Smooth muscle cell (in vitro differentiated cells): ENCODE data around the gene NGF. TPM values are rescaled to one million over a fixed set of nuclear protein-coding genes. Genes with fewer than 3 reads are reported as not detected.
"Not testable (repeated sequence)": the region's sequence is repeated elsewhere in the genome, so short reads cannot be mapped to it uniquely, and the experiment has no call there.

Source experiments
- DNase-seq: peaks from one replicate; lab custom pipeline; 2025; ENCODE audit not compliant: unreplicated experiment; lab: John Stamatoyannopoulos, UW
- H2AFZ ChIP-seq: fragments of 200-600 bp; sonication (generic); 2 replicates; pipeline ENCODE4 v1.6.0; 2016; ENCODE audit warnings: antibody characterized with exemption, low read depth, mild to moderate bottlenecking
- H3F3A ChIP-seq: fragments of 200-600 bp; sonication (generic); 2 replicates; pipeline ENCODE4 v1.6.0; 2017; ENCODE audit warnings: antibody characterized with exemption, low read depth
- H3K27ac ChIP-seq: fragments of 200-600 bp; sonication (generic); 2 replicates; pipeline ENCODE4 v1.5.1; 2016; ENCODE audit warnings: low read depth, mild to moderate bottlenecking
- H3K27me3 ChIP-seq: fragments of 200-600 bp; sonication (generic); 2 replicates; pipeline ENCODE4 v1.6.1; 2016; ENCODE audit warnings: low read depth, mild to moderate bottlenecking
- H3K36me3 ChIP-seq: fragments of 200-600 bp; sonication (generic); 2 replicates; pipeline ENCODE4 v1.5.1; 2016; ENCODE audit warnings: low read depth
- H3K4me1 ChIP-seq: fragments of 200-600 bp; sonication (generic); 2 replicates; pipeline ENCODE4 v1.5.1; 2016; ENCODE audit warnings: low read depth
- H3K4me2 ChIP-seq: fragments of 200-600 bp; sonication (generic); 2 replicates; pipeline ENCODE4 v1.6.0; 2016; ENCODE audit warnings: mild to moderate bottlenecking
- H3K4me3 ChIP-seq: fragments of 200-600 bp; sonication (generic); 2 replicates; pipeline ENCODE4 v1.5.1; 2016; ENCODE audit warnings: mild to moderate bottlenecking
- H3K79me2 ChIP-seq: fragments of 200-600 bp; sonication (generic); 2 replicates; pipeline ENCODE4 v1.6.0; 2016; ENCODE audit warnings: low read depth, mild to moderate bottlenecking
- H3K9ac ChIP-seq: fragments of 200-600 bp; sonication (generic); 2 replicates; pipeline ENCODE4 v1.6.0; 2016; ENCODE audit warnings: low read depth
- H3K9me3 ChIP-seq: fragments of 200-600 bp; sonication (generic); replicated peaks from 2 replicates; pipeline ENCODE4 v1.5.1; 2016; ENCODE audit warnings: low read depth
- H4K20me1 ChIP-seq: fragments of 200-600 bp; sonication (generic); 2 replicates; pipeline ENCODE4 v1.6.0; 2016; ENCODE audit warnings: low read depth
- CTCF ChIP-seq: fragments of 200-600 bp; sonication (generic); IDR thresholded peaks from 2 replicates; pipeline ENCODE4 v1.5.1; 2017; ENCODE audit warnings: borderline replicate concordance, mild to moderate bottlenecking, antibody characterized with exemption; ENCODE audit not compliant: insufficient read depth, poor library complexity, severe bottlenecking
- WGBS: methylation state at CpG from one replicate; pipeline ENCODE4 v1.1.7; 2016; ENCODE audit warnings: low lambda C conversion rate; 5-methylcytosine and 5-hydroxymethylcytosine counted together
- polyA plus RNA-seq: library from polyadenylated mRNA; unstranded; fragments of >200 nt; fragmentation: Nextera tagmentation; extraction: Ambion mirVana; gene quantifications from 2 replicates; pipeline ENCODE4 v1.2.1, GENCODE V29; 2016
- total RNA-seq: library from RNA; depleted of rRNA; stranded (reverse); fragments of >200 nt; gene quantifications from 2 replicates; pipeline ENCODE4 v1.2.3, GENCODE V29; 2014

Gene NGF
- total and polyA plus RNA-seq, 2 experiments from 2014 or later = 0.18 to 1.8 TPM

- TF ChIP-seq CTCF = no peak
- Histone ChIP-seq H3K79me2 (no peaks in the 10 kb centered on the region), H4K20me1 (no peaks in the 10 kb centered on the region), H3K4me2 (no peak overlapping the region), H3K9me3 (no peaks in the 10 kb centered on the region), H3F3A (no peaks in the 10 kb centered on the region), H2AFZ (no peak overlapping the region), H3K4me1 (no peaks in the 10 kb centered on the region), H3K4me3 (no peak overlapping the region), H3K27ac (no peak overlapping the region), H3K36me3 (no peaks in the 10 kb centered on the region), H3K27me3 (no peaks in the 10 kb centered on the region), H3K9ac (no peak overlapping the region)
- no peak for DNase-seq
- 71% methylated on average over 1 of the region's 1 CpG for WGBS
Measured at GRCh38 chr1:115311474-115311989, 26.5 kb downstream of the NGF start.

GRCh38 chr1:115310581-115311473 lies 27.2 kb downstream of the NGF start:
- Histone ChIP-seq H2AFZ (no peak overlapping the region), H3K9ac (no peak overlapping the region), H3K27ac (no peak overlapping the region), H3K4me3 (no peak overlapping the region), H3K4me1 (no peaks in the 10 kb centered on the region), H4K20me1 (no peaks in the 10 kb centered on the region), H3F3A (no peaks in the 10 kb centered on the region), H3K27me3 (no peaks in the 10 kb centered on the region), H3K4me2 (no peak overlapping the region), H3K36me3 (no peaks in the 10 kb centered on the region), H3K9me3 (no peaks in the 10 kb centered on the region), H3K79me2 (no peaks in the 10 kb centered on the region)
- no peak for TF ChIP-seq CTCF
- 82% methylated on average over 2 of the region's 2 CpGs for WGBS
- DNase-seq = no peak

- not testable (repeated sequence) for H2AFZ ChIP-seq, H3K36me3 ChIP-seq, H3K4me2 ChIP-seq, H4K20me1 ChIP-seq, H3K4me1 ChIP-seq, H3K9me3 ChIP-seq, H3K4me3 ChIP-seq, H3K79me2 ChIP-seq, H3K27ac ChIP-seq, H3F3A ChIP-seq, DNase-seq, H3K27me3 ChIP-seq, H3K9ac ChIP-seq
Measured at GRCh38 chr1:115309504-115309903, 28.5 kb downstream of the NGF start.

- 94% methylated on average over 1 of the region's 1 CpG for WGBS
- no peak overlapping the region for H3K4me2 ChIP-seq
- H3F3A ChIP-seq = no peaks in the 10 kb centered on the region
- no peak overlapping the region for H3K4me3 ChIP-seq
- no peak overlapping the region for H3K27ac ChIP-seq
- no peaks in the 10 kb centered on the region for H3K36me3 ChIP-seq
- no peaks in the 10 kb centered on the region for H3K79me2 ChIP-seq
- no peak overlapping the region for H3K9ac ChIP-seq
- TF ChIP-seq CTCF = no peak
- H3K4me1 ChIP-seq = no peaks in the 10 kb centered on the region
- no peaks in the 10 kb centered on the region for H4K20me1 ChIP-seq
- H2AFZ ChIP-seq = no peak overlapping the region
- H3K9me3 ChIP-seq = no peaks in the 10 kb centered on the region
- no peak for DNase-seq
- H3K27me3 ChIP-seq = no peaks in the 10 kb centered on the region
Measured at GRCh38 chr1:115308969-115309368, 29.1 kb downstream of the NGF start.
